T-cell (primary cell): ENCODE measurements around the gene PRKAB2. TPM values are rescaled to one million over a fixed set of nuclear protein-coding genes. Genes with fewer than 3 reads are reported as not detected.
"Not testable (repeated sequence)": the region's sequence is repeated elsewhere in the genome, so short reads cannot be mapped to it uniquely, and the experiment has no call there.

Experiments used
- ATAC-seq, 4 experiments: fragments of 200-7000 bp in 3 of 4; fragments of 150-1000 bp in 1 of 4; cut with Tn5 transposase; replicated peaks in 1 of 4; 1 replicate in 3 of 4; 2 replicates in 1 of 4; pipeline ENCODE4 v1.10.0; 2021; ENCODE audit warnings: moderate library complexity in 3 of 4, mild to moderate bottlenecking in 2 of 4, moderate number of reproducible peaks in 1 of 4
- CTCF ChIA-PET, 2 donors: fragments of 300-600 bp; sonication (Branson Sonifier 250); formaldehyde crosslinking; loops; one replicate each; lab custom pipeline; 2022; ENCODE audit warnings: antibody characterized with exemption in 2 of 2; lab: Charles Lee
- POLR2A ChIA-PET, 2 donors: fragments of 300-600 bp; sonication (Branson Sonifier 250); formaldehyde crosslinking; loops; one replicate each; lab custom pipeline; 2022; ENCODE audit warnings: antibody characterized with exemption in 2 of 2; lab: Charles Lee
- DNase-seq, 35 experiments: peaks; one replicate each; pipeline versions ENCODE4 v3.0.0 to v3.0.0-alpha.2; 2013 to 2023
- H3K27ac ChIP-seq: one replicate; pipeline ENCODE4 v1.5.1; 2013; ENCODE audit warnings: low read length
- H3K27me3 ChIP-seq, 2 experiments: replicated peaks in 1 of 2; 1 replicate in 1 of 2; 2 replicates in 1 of 2; pipeline versions ENCODE4 v1.6.1 to v1.7.0; 2013; ENCODE audit warnings: low read length in 1 of 2, mixed read lengths in 1 of 2; ENCODE audit not compliant: control insufficient read depth in 2 of 2, insufficient read depth in 2 of 2; ENCODE audit errors: extremely low read depth in 1 of 2
- H3K36me3 ChIP-seq, 2 donors: 1 replicate in 1 of 2; 2 replicates in 1 of 2; pipeline versions ENCODE4 v1.6.1 to v1.7.0; 2013; ENCODE audit warnings: low read length in 1 of 2; ENCODE audit not compliant: control insufficient read depth in 2 of 2, insufficient read depth in 1 of 2; ENCODE audit errors: extremely low read depth in 1 of 2
- H3K4me1 ChIP-seq, 2 experiments: 1 replicate in 1 of 2; 2 replicates in 1 of 2; pipeline versions ENCODE4 v1.6.1 to v1.7.0; 2013; ENCODE audit warnings: low read length in 2 of 2, mixed read lengths in 1 of 2; ENCODE audit not compliant: insufficient read depth in 2 of 2, control insufficient read depth in 1 of 2; ENCODE audit errors: extremely low read depth in 1 of 2
- H3K4me3 ChIP-seq, 2 donors: 1 replicate in 1 of 2; 2 replicates in 1 of 2; pipeline versions ENCODE4 v1.5.1 to v1.7.0; 2013; ENCODE audit warnings: mild to moderate bottlenecking in 2 of 2, low read length in 1 of 2, moderate library complexity in 1 of 2; ENCODE audit not compliant: control insufficient read depth in 1 of 2; ENCODE audit errors: extremely low read depth in 1 of 2
- H3K9me3 ChIP-seq: 2 replicates; pipeline ENCODE4 v1.7.0; 2013
- H3K27ac Mint-ChIP-seq, 2 donors: one replicate each; pipeline ENCODE4 v1.8.0; 2020 to 2021; ENCODE audit warnings: mild to moderate bottlenecking in 2 of 2, mixed read lengths in 2 of 2
- H3K27me3 Mint-ChIP-seq, 2 donors: one replicate each; pipeline ENCODE4 v1.8.0; 2021 to 2022; ENCODE audit warnings: mixed read lengths in 2 of 2
- H3K36me3 Mint-ChIP-seq: one replicate; pipeline ENCODE4 v1.8.0; 2021; ENCODE audit warnings: mixed read lengths
- H3K4me1 Mint-ChIP-seq, 3 donors: one replicate each; pipeline ENCODE4 v1.8.0; 2020 to 2022; ENCODE audit warnings: mixed read lengths in 3 of 3, mild to moderate bottlenecking in 1 of 3
- H3K4me3 Mint-ChIP-seq, 3 donors: one replicate each; pipeline ENCODE4 v1.8.0; 2020 to 2022; ENCODE audit warnings: mild to moderate bottlenecking in 3 of 3, mixed read lengths in 3 of 3, moderate library complexity in 3 of 3
- H3K9me3 Mint-ChIP-seq, 3 donors: one replicate each; pipeline ENCODE4 v1.8.0; 2020 to 2022; ENCODE audit warnings: mixed read lengths in 3 of 3
- WGBS: methylation state at CpG from one replicate; pipeline ENCODE4 v1.1.5; 2013; ENCODE audit warnings: missing lambda C conversion rate; ENCODE audit not compliant: insufficient coverage; 5-methylcytosine and 5-hydroxymethylcytosine counted together
- total RNA-seq, 35 experiments: library from RNA in 6 of 35; stranded (reverse) in 6 of 35; fragments of 120-200 nt in 1 of 35; gene quantifications; one replicate each; pipeline versions ENCODE4 v1.2.1 to v1.2.4 and lab custom pipeline; 2013 to 2026

The PRKAB2 gene
- total RNA-seq, 5 donors from 2014 or later (not counting 1 experiment from before 2014, with no cell fraction given) = 13.6 to 22.0 (median 18.4) TPM

DNA sequence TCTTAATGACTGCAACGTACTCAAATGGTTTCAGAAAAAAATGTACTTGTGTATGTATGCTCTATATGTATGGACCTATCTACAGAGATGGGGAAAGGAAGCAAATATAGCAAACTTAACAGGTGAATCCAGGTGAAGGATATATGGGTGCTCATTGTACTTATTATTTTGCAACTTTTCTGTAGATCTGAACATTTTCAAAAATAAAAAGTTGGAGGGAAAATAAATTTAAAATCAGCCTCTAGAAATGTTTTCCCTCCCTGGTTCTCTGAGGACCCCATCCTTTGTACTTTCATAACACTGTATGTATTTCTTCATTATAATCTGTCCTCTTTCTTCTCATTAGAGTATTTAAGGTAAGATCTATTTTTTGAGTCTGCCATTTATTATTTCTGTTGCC is 34.9 kb upstream of the PRKAB2 start:
- CTCF ChIA-PET = no interaction called here
- DNase-seq = no peak
- Mint-ChIP-seq H3K36me3 (peaks cover 33% of the 10 kb centered on the region), H3K4me1 (peaks cover 0 to 4% (median 0%) of the 10 kb centered on the region in 3 donors), H3K27me3 (no peaks in the 10 kb centered on the region), H3K4me3 (no peak overlapping the region), H3K27ac (no peak overlapping the region), H3K9me3 (no peaks in the 10 kb centered on the region)
- no peaks in the 10 kb centered on the region for H3K4me1 ChIP-seq
- WGBS = 80% methylated on average over 1 of the region's 1 CpG
- H3K4me3 ChIP-seq = no peak overlapping the region
- no peak for ATAC-seq
- H3K9me3 ChIP-seq = no peaks in the 10 kb centered on the region
- no peak overlapping the region for H3K27ac ChIP-seq
- no peaks in the 10 kb centered on the region for H3K27me3 ChIP-seq
- POLR2A ChIA-PET = no interaction called here
- no peaks in the 10 kb centered on the region for H3K36me3 ChIP-seq

DNA sequence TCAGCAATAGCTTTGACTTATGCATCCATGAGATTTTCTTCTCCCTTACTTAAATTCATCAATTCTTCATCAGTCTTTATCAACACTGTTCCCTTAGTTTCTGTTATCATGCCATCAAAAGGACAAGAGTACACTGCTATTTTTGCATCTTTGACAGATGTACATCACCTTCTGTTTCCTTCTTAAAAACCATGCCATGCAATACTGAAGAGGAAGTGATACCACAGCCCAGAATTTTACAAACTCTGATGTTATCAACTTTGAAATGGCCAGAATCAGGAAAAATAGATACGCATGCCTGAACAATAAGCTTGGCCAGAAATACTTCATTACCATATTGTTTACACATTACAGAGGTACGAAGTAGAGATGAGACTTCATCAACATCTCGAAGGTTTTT is 31.8 kb upstream of the PRKAB2 start:
- no peak for ATAC-seq
- Mint-ChIP-seq H3K4me1 (peaks cover 0 to 4% (median 0%) of the 10 kb centered on the region in 3 donors), H3K4me3 (no peak overlapping the region), H3K27me3 (no peaks in the 10 kb centered on the region), H3K36me3 (peaks cover 29% of the 10 kb centered on the region), H3K27ac (no peak overlapping the region), H3K9me3 (no peaks in the 10 kb centered on the region)
- Histone ChIP-seq H3K27ac (no peak overlapping the region), H3K4me3 (no peak overlapping the region), H3K36me3 (no peaks in the 10 kb centered on the region), H3K27me3 (no peaks in the 10 kb centered on the region), H3K4me1 (no peaks in the 10 kb centered on the region), H3K9me3 (no peaks in the 10 kb centered on the region)
- no peak for DNase-seq
- POLR2A ChIA-PET = no interaction called here
- WGBS = 86% methylated on average over 2 of the region's 3 CpGs
- CTCF ChIA-PET = no interaction called here

DNA sequence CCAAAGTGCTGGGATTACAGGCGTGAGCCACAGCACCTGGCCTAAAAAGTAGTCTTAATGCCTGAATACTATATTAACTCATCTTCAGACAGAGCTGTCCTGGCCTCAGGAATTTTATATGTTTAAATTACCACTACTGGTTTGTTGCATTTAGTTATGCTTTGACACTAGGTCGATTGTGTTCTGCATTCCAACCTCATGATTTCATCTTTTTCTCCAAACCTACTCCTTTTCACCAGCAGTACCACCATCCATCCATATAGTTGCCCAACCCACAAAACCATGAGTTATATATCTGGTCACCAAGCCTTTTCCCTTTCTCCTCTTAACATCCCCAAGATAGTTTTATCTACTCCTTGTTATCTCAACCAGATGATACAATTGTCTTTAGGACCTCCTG is 30.3 kb upstream of the PRKAB2 start:
- H3K4me3 ChIP-seq = no peak overlapping the region
- Mint-ChIP-seq H3K36me3 (peaks cover 32% of the 10 kb centered on the region), H3K9me3 (no peaks in the 10 kb centered on the region), H3K27me3 (no peaks in the 10 kb centered on the region), H3K4me3 (no peak overlapping the region), H3K27ac (no peak overlapping the region), H3K4me1 (peaks cover 0 to 4% (median 0%) of the 10 kb centered on the region in 3 donors)
- H3K27ac ChIP-seq = no peak overlapping the region
- no peaks in the 10 kb centered on the region for H3K4me1 ChIP-seq
- H3K9me3 ChIP-seq = no peaks in the 10 kb centered on the region
- ChIA-PET POLR2A (no interaction called here), CTCF (no interaction called here)
- no peaks in the 10 kb centered on the region for H3K27me3 ChIP-seq
- DNase-seq = no peak
- H3K36me3 ChIP-seq = no peaks in the 10 kb centered on the region
- WGBS = 67% methylated on average over 1 of the region's 2 CpGs
- no peak for ATAC-seq

DNA sequence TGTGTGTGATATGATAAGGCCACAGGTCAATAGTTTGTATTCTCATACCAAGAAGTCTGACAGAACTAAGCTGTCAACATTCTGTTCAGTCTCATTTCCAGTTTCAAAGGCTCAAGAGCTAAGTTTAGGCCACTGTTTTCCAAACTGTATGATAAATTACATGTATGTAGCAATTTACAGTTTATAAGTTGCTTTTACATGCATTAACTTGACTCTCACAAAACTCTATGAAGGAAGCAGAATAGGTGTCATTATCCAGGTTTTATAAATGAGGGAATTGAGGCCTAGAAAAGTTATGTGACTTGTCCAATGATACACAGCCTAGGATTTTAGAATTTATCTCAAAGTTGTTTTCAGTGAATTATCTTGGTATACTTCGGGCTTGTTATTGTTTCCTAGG is 29.5 kb upstream of the PRKAB2 start:
- Mint-ChIP-seq H3K4me1 (peaks cover 0 to 5% (median 0%) of the 10 kb centered on the region in 3 donors), H3K27ac (no peak overlapping the region), H3K4me3 (no peak overlapping the region), H3K27me3 (no peaks in the 10 kb centered on the region), H3K36me3 (peaks cover 31% of the 10 kb centered on the region), H3K9me3 (no peaks in the 10 kb centered on the region)
- H3K27me3 ChIP-seq = no peaks in the 10 kb centered on the region
- H3K36me3 ChIP-seq = no peaks in the 10 kb centered on the region
- ATAC-seq (no peak), DNase-seq (no peak)
- H3K27ac ChIP-seq = no peak overlapping the region
- CTCF ChIA-PET = no interaction called here
- no peaks in the 10 kb centered on the region for H3K9me3 ChIP-seq
- no CpG with 5 or more reads among the region's 1 CpG for WGBS
- H3K4me1 ChIP-seq = no peaks in the 10 kb centered on the region
- H3K4me3 ChIP-seq = no peak overlapping the region
- POLR2A ChIA-PET = no interaction called here

DNA sequence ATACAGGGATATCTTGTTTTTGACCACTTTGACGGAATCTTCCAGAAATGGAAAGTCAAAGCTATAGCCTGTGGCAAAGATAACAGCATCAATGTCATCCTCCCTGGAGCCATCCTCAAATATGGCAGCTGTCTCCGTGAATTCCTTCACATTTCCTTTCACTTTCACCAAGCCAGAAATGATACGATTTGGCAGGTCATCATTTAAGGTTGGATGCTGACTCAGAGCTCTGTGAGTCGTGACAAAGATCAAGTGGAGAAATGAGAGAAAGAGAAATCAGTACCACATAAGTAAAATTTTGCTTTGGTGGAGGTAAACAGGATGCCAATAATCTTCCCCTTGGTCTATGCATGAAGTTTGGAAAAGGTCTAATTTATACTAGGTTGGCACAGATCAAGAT is 29.0 kb upstream of the PRKAB2 start:
- CTCF ChIA-PET = no interaction called here
- Histone ChIP-seq H3K9me3 (no peaks in the 10 kb centered on the region), H3K27ac (no peak overlapping the region), H3K27me3 (no peaks in the 10 kb centered on the region), H3K4me1 (no peaks in the 10 kb centered on the region), H3K4me3 (no peak overlapping the region), H3K36me3 (no peaks in the 10 kb centered on the region)
- ATAC-seq = no peak
- Mint-ChIP-seq H3K27me3 (no peaks in the 10 kb centered on the region), H3K27ac (no peak overlapping the region), H3K4me3 (no peak overlapping the region), H3K4me1 (peaks cover 0 to 7% (median 0%) of the 10 kb centered on the region in 3 donors), H3K36me3 (peaks cover 31% of the 10 kb centered on the region), H3K9me3 (no peaks in the 10 kb centered on the region)
- no peak for DNase-seq
- WGBS = 40% methylated on average over 1 of the region's 4 CpGs
- POLR2A ChIA-PET = no interaction called here

DNA sequence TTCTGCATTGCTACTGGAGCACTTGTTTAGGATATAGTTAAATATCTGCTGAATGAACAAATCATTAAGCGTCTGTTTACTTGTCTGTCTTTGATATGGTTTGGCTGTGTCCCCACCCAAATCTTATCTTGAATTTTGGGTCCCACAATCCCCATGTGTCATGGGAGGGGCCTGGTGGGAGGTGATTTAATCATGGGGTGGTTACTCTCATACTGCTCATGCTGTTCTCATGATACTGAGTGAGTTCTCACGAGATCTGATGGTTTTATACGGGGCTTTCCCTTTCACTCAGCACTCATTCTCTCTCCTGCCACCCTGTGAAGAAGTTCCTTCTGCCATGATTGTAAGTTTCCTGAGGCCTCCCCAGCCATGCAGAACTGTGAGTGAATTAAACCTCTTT is 25.1 kb upstream of the PRKAB2 start:
- CTCF ChIA-PET = not testable (repeated sequence)

DNA sequence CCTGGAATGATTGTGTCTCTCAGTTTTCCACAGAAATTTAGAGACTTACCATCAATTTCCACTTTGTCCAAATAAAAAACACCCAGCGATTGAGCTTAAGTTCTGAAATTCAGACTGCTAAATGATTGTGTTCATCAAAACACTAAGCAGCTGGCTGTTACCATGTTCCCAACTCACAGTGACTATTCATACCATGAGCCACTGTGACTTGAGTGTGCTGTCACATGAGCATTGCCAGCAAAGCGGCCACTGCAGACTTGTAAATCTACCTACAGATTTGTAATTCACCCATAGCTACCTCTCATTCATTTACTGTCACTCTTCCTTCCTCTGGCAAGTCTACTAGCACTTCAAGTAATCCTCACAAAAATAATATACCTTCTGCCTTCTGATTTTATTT is 17.2 kb upstream of the PRKAB2 start:
- CTCF ChIA-PET = no interaction called here
- WGBS = 100% methylated on average over 1 of the region's 2 CpGs
- no peak for ATAC-seq

More for the DNA sequence above, 25.1 kb upstream of the PRKAB2 start:
- POLR2A ChIA-PET, H3K27ac Mint-ChIP-seq, H3K9me3 Mint-ChIP-seq, ATAC-seq, H3K27me3 Mint-ChIP-seq, H3K27me3 ChIP-seq, H3K4me3 ChIP-seq, H3K9me3 ChIP-seq, H3K36me3 ChIP-seq, H3K4me3 Mint-ChIP-seq, H3K27ac ChIP-seq, DNase-seq, H3K36me3 Mint-ChIP-seq, H3K4me1 Mint-ChIP-seq, H3K4me1 ChIP-seq: not testable (repeated sequence)
- no CpG with 5 or more reads among the region's 3 CpGs for whole genome bisulfite sequencing

More for the DNA sequence above, 17.2 kb upstream of the PRKAB2 start:
- H3K4me3 ChIP-seq = no peak overlapping the region
- no peaks in the 10 kb centered on the region for H3K9me3 ChIP-seq
- Mint-ChIP-seq H3K9me3 (no peaks in the 10 kb centered on the region), H3K4me1 (no peaks in the 10 kb centered on the region), H3K4me3 (no peak overlapping the region), H3K27me3 (peaks cover 0 to 3% of the 10 kb centered on the region in 2 donors), H3K36me3 (no peaks in the 10 kb centered on the region), H3K27ac (no peak overlapping the region)
- H3K4me1 ChIP-seq = no peaks in the 10 kb centered on the region
- no peak overlapping the region for H3K27ac ChIP-seq
- no peaks in the 10 kb centered on the region for H3K36me3 ChIP-seq
- no peaks in the 10 kb centered on the region for H3K27me3 ChIP-seq
- no peak for DNase-seq
- POLR2A ChIA-PET = no interaction called here
